K562 (cell line): ENCODE results near the gene CRYBG2. TPM values are rescaled to one million over a fixed set of nuclear protein-coding genes. Genes with fewer than 3 reads are reported as not detected.
A peak's percentile ranks its signal among the peaks of the same experiment; 100 is the strongest.

Source experiments
- ARID2 ChIP-seq: fragments of 450-650 bp; IDR thresholded peaks from 2 replicates; pipeline ENCODE4 v1.6.1; 2017; ENCODE audit warnings: antibody characterized with exemption, mild to moderate bottlenecking
- ATF1 ChIP-seq, 2 experiments: fragments of 450-650 bp in 1 of 2; IDR thresholded peaks; 2 replicates each; pipeline ENCODE4 v1.6.1; 2016; ENCODE audit warnings: missing compliant biosample characterization in 1 of 2, missing genetic modification characterization in 1 of 2
- BCL6 ChIP-seq: fragments of 250-450 bp; sonication (Bioruptor Pico); IDR thresholded peaks from 2 replicates; pipeline ENCODE4 v1.4.0; 2020
- BHLHE40 ChIP-seq: IDR thresholded peaks from 2 replicates; pipeline ENCODE4 v1.6.1; 2011; ENCODE audit warnings: low read length, improper control_type of control experiment
- BRD4 ChIP-seq: fragments of 200-600 bp; sonication (generic); IDR thresholded peaks from 2 replicates; pipeline ENCODE4 v1.6.1; 2017; ENCODE audit warnings: inconsistent platforms
- CC2D1A ChIP-seq: fragments of 450-650 bp; IDR thresholded peaks from 2 replicates; pipeline ENCODE4 v1.6.1; 2017; ENCODE audit warnings: mild to moderate bottlenecking
- CEBPG ChIP-seq, 3 experiments: fragments of 200-800 bp in 1 of 3; sonication (Bioruptor generic) in 1 of 3; sonication (generic) in 1 of 3; formaldehyde crosslinking in 1 of 3; IDR thresholded peaks in 2 of 3; conservative IDR thresholded peaks in 1 of 3; 2 replicates each; pipeline versions ENCODE4 v1.6.1 to v1.8.0; 2016 to 2022; ENCODE audit warnings: missing compliant biosample characterization in 2 of 3, missing genetic modification characterization in 2 of 3, mild to moderate bottlenecking in 1 of 3, missing genetic modification reagents in 1 of 3
- CREM ChIP-seq: IDR thresholded peaks from 2 replicates; pipeline ENCODE4 v1.6.1; 2014; ENCODE audit warnings: antibody characterized with exemption, low read depth
- CTCF ChIP-seq, 3 experiments: IDR thresholded peaks in 2 of 3; conservative IDR thresholded peaks in 1 of 3; 2 replicates each; pipeline ENCODE4 v1.5.1; 2011 to 2012; ENCODE audit warnings: low read length in 3 of 3, mild to moderate bottlenecking in 3 of 3, control low read depth in 2 of 3, improper control_type of control experiment in 1 of 3, inconsistent platforms in 1 of 3, low read depth in 1 of 3, mixed read lengths in 1 of 3, moderate library complexity in 1 of 3; ENCODE audit not compliant: insufficient read depth in 2 of 3
- ETV1 ChIP-seq: fragments of 450-650 bp; conservative IDR thresholded peaks from 2 replicates; pipeline ENCODE4 v1.6.1; 2016; ENCODE audit warnings: missing genetic modification characterization, control low read depth, low read depth, missing compliant biosample characterization
- MAZ ChIP-seq, 2 experiments: fragments of 450-650 bp in 1 of 2; sonication (generic) in 1 of 2; formaldehyde crosslinking; IDR thresholded peaks in 1 of 2; conservative IDR thresholded peaks in 1 of 2; 2 replicates each; pipeline versions ENCODE4 v1.4.0 to v1.5.0; 2020; ENCODE audit warnings: mild to moderate bottlenecking in 1 of 2, missing genetic modification reagents in 1 of 2
- MEIS2 ChIP-seq: fragments of 450-650 bp; IDR thresholded peaks from 2 replicates; pipeline ENCODE4 v1.6.1; 2014; ENCODE audit warnings: mild to moderate bottlenecking; ENCODE audit not compliant: partially characterized antibody
- POLR2G ChIP-seq: fragments of 200-400 bp; formaldehyde crosslinking; IDR thresholded peaks from 2 replicates; pipeline ENCODE4 v1.6.1; 2017; ENCODE audit warnings: low read depth, mild to moderate bottlenecking, antibody characterized with exemption, low read length, moderate library complexity
- RB1 ChIP-seq: fragments of 450-650 bp; IDR thresholded peaks from 2 replicates; pipeline ENCODE4 v1.6.1; 2017; ENCODE audit warnings: low read depth, mild to moderate bottlenecking
- SMAD3 ChIP-seq: fragments of 450-650 bp; formaldehyde crosslinking; conservative IDR thresholded peaks from 2 replicates; pipeline ENCODE4 v1.4.0; 2020; ENCODE audit warnings: mild to moderate bottlenecking
- TFAP4 ChIP-seq: sonication (generic); formaldehyde crosslinking; IDR thresholded peaks from 2 replicates; pipeline ENCODE4 v1.8.0; 2022; ENCODE audit warnings: missing genetic modification reagents, mild to moderate bottlenecking, moderate library complexity, borderline replicate concordance
- TOE1 ChIP-seq, 2 experiments: fragments of 450-650 bp in 1 of 2; sonication (generic) in 1 of 2; formaldehyde crosslinking in 1 of 2; IDR thresholded peaks; 2 replicates each; pipeline versions ENCODE4 v1.7.1 to v1.8.0; 2016 to 2022; ENCODE audit warnings: borderline replicate concordance in 2 of 2, mild to moderate bottlenecking in 2 of 2, antibody characterized with exemption in 1 of 2, inconsistent platforms in 1 of 2, low read depth in 1 of 2, missing genetic modification reagents in 1 of 2, moderate library complexity in 1 of 2
- WHSC1 ChIP-seq: IDR thresholded peaks from one replicate; pipeline ENCODE4 v1.6.1; 2012; ENCODE audit warnings: low read length, control low read depth, inconsistent platforms
- ZNF24 ChIP-seq: fragments of 450-650 bp; IDR thresholded peaks from 2 replicates; pipeline ENCODE4 v1.6.1; 2016
- ZNF57 ChIP-seq: fragments of 450-650 bp; formaldehyde crosslinking; IDR thresholded peaks from 2 replicates; pipeline ENCODE4 v1.4.0; 2020; ENCODE audit warnings: mild to moderate bottlenecking, moderate library complexity
- ZNF76 ChIP-seq: fragments of 250-450 bp; sonication (Bioruptor Pico); IDR thresholded peaks from 2 replicates; pipeline ENCODE4 v1.4.0; 2020; ENCODE audit warnings: mild to moderate bottlenecking, moderate library complexity, borderline replicate concordance
- polyA plus RNA-seq, 8 experiments: library from polyadenylated mRNA; depleted of rRNA in 4 of 8; stranded (reverse) in 5 of 8; unstranded in 3 of 8; fragments of >200 nt; fragmentation: Nextera tagmentation in 2 of 8; fragmentation: Illumina TruSeq in 1 of 8; extraction: Ambion mirVana in 2 of 8; extraction: Trizol in 1 of 8; gene quantifications; 2 replicates each; pipeline versions ENCODE4 v1.2.1 to v1.2.3, GENCODE V29; 2011 to 2014; ENCODE audit warnings: inconsistent platforms in 1 of 8, missing spikeins in 1 of 8
- total RNA-seq, 7 experiments: library from RNA; depleted of rRNA in 6 of 7; stranded (reverse); fragments of >200 nt in 6 of 7; fragmentation: Illumina TruSeq in 2 of 7; extraction: Trizol in 2 of 7; gene quantifications; 2 replicates each; pipeline versions ENCODE4 v1.2.1 to v1.2.3, GENCODE V29; 2011 to 2021; ENCODE audit warnings: low replicate concordance in 1 of 7
- TF ChIP-seq, protein P1 (sequence below): fragments of 150-350 bp; conservative IDR thresholded peaks from 2 replicates; pipeline ENCODE4 v1.6.1; 2014; ENCODE audit warnings: low read length

The CRYBG2 gene
- total and polyA plus RNA-seq, 9 of the 15 experiments (the other 6 are each of a cell fraction or from before 2014, with no cell fraction given) = 0.39 to 8.5 (median 3.7) TPM

GRCh38 chr1:26391450-26391849 is 37.5 kb upstream of the CRYBG2 start (continued):
- TF ChIP-seq CEBPG (CRISPR knock-in tag; IDR thresholded peaks at IDR 0.05) = no peak
- TF ChIP-seq CEBPG (tag; conservative IDR thresholded peaks at IDR 0.05 in 1 of 2, IDR thresholded peaks at IDR 0.05 in 1 of 2) = no peak
- peak; percentile 44; the same call in 1 of the 2 replicates for TF ChIP-seq CREM
- peak; percentile 91 to 99 (median 98) for TF ChIP-seq CTCF (IDR thresholded peaks at IDR 0.05 in 2 of 3, conservative IDR thresholded peaks at IDR 0.05 in 1 of 3; ENCODE audit: insufficient read depth in 2 of 3, low read depth in 1 of 3, low read length in 3 of 3)
- TF ChIP-seq, protein P1, sequence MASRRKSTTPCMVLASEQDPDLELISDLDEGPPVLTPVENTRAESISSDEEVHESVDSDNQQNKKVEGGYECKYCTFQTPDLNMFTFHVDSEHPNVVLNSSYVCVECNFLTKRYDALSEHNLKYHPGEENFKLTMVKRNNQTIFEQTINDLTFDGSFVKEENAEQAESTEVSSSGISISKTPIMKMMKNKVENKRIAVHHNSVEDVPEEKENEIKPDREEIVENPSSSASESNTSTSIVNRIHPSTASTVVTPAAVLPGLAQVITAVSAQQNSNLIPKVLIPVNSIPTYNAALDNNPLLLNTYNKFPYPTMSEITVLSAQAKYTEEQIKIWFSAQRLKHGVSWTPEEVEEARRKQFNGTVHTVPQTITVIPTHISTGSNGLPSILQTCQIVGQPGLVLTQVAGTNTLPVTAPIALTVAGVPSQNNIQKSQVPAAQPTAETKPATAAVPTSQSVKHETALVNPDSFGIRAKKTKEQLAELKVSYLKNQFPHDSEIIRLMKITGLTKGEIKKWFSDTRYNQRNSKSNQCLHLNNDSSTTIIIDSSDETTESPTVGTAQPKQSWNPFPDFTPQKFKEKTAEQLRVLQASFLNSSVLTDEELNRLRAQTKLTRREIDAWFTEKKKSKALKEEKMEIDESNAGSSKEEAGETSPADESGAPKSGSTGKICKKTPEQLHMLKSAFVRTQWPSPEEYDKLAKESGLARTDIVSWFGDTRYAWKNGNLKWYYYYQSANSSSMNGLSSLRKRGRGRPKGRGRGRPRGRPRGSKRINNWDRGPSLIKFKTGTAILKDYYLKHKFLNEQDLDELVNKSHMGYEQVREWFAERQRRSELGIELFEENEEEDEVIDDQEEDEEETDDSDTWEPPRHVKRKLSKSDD = 0 out of 2 replicates have a peak, but pooled peaks have one; percentile 22
- TF ChIP-seq BCL6 (CRISPR knock-in tag) = no peak
- TF ChIP-seq ETV1 (tag) = peak; percentile 39; the same call in 1 of the 2 replicates
- peak; percentile 54; the same call in 1 of the 2 replicates for TF ChIP-seq TOE1 (IDR thresholded peaks at IDR 0.05; ENCODE audit: borderline replicate concordance)
- TF ChIP-seq TOE1 (CRISPR knock-in tag; IDR thresholded peaks at IDR 0.05; ENCODE audit: borderline replicate concordance, low read depth) = no peak
- no peak for TF ChIP-seq ZNF76
- TF ChIP-seq ZNF24 = peak; percentile 100
- no peak for TF ChIP-seq ATF1 (CRISPR knock-in tag; IDR thresholded peaks at IDR 0.05)
- TF ChIP-seq ATF1 (tag; IDR thresholded peaks at IDR 0.05) = 0 out of 2 replicates have a peak, but pooled peaks have one; percentile 41
- TF ChIP-seq TFAP4 (CRISPR knock-in tag) = peak; percentile 14; the same call in 1 of the 2 replicates
- TF ChIP-seq ARID2 = peak; percentile 96
- 0 out of 2 replicates have a peak, but pooled peaks have one; percentile 21 for TF ChIP-seq SMAD3 (CRISPR knock-in tag)
- TF ChIP-seq CC2D1A = peak; percentile 87
- peak; percentile 67; the same call in 1 of the 2 replicates for TF ChIP-seq RB1
- TF ChIP-seq BRD4 = no peak
- TF ChIP-seq POLR2G = no peak
- TF ChIP-seq ZNF57 (CRISPR knock-in tag) = no peak
- no peak for TF ChIP-seq WHSC1
- 0 out of 2 replicates have a peak, but pooled peaks have one; percentile 29 for TF ChIP-seq BHLHE40
- peak in 1 of 2 experiments; percentile 74; a peak in 2 of 4 replicates for TF ChIP-seq MAZ (CRISPR knock-in tag; conservative IDR thresholded peaks at IDR 0.05 in 1 of 2, IDR thresholded peaks at IDR 0.05 in 1 of 2)
- peak; percentile 40 for TF ChIP-seq MEIS2
